Measurements from ENCODE around the gene CES2.

CES2 gene

GRCh38 chr16:66913711-66914110, 21.6 kb upstream of the CES2 start:
- no peak overlapping the region for H3K9ac ChIP-seq (ENCODE audit: low read length)
- DNase-seq, result no peak
- no peak overlapping the region for H3K27ac ChIP-seq (ENCODE audit: low read length)
- H3K4me3 ChIP-seq (ENCODE audit: low read length), result no peak overlapping the region
- H3K36me3 ChIP-seq (replicated peaks; ENCODE audit: insufficient read depth, low read length), result no peaks in the 10 kb centered on the region
- H3K9me2 ChIP-seq (replicated peaks; ENCODE audit: insufficient read depth, low read length), result no peaks in the 10 kb centered on the region
- TF ChIP-seq, protein P1, sequence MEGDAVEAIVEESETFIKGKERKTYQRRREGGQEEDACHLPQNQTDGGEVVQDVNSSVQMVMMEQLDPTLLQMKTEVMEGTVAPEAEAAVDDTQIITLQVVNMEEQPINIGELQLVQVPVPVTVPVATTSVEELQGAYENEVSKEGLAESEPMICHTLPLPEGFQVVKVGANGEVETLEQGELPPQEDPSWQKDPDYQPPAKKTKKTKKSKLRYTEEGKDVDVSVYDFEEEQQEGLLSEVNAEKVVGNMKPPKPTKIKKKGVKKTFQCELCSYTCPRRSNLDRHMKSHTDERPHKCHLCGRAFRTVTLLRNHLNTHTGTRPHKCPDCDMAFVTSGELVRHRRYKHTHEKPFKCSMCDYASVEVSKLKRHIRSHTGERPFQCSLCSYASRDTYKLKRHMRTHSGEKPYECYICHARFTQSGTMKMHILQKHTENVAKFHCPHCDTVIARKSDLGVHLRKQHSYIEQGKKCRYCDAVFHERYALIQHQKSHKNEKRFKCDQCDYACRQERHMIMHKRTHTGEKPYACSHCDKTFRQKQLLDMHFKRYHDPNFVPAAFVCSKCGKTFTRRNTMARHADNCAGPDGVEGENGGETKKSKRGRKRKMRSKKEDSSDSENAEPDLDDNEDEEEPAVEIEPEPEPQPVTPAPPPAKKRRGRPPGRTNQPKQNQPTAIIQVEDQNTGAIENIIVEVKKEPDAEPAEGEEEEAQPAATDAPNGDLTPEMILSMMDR (IDR thresholded peaks at IDR 0.05; ENCODE audit: low read length), result no peak
- TF ChIP-seq EZH2phosphoT487 (IDR thresholded peaks at IDR 0.05; ENCODE audit: low read length) (no peak), EZH2 (optimal IDR thresholded peaks at IDR 0.05; ENCODE audit: low read depth, low read length) (no peak)
- no peaks in the 10 kb centered on the region for H3K79me2 ChIP-seq (ENCODE audit: low read length)
- no peaks in the 10 kb centered on the region for H3K9me3 ChIP-seq (replicated peaks; ENCODE audit: insufficient read depth, low read length)
- no peaks in the 10 kb centered on the region for H3F3A ChIP-seq (ENCODE audit: insufficient read depth, low read length)
- no peaks in the 10 kb centered on the region for H3K4me1 ChIP-seq (ENCODE audit: low read length)
- no peaks in the 10 kb centered on the region for H4K20me1 ChIP-seq (ENCODE audit: insufficient read depth, low read length)
- H2AFZ ChIP-seq (ENCODE audit: low read length), result no peak overlapping the region
- H3K27me3 ChIP-seq (replicated peaks; ENCODE audit: insufficient read depth, low read length), result peaks cover 44% of the 10 kb centered on the region
- no peak overlapping the region for H3K4me2 ChIP-seq (ENCODE audit: low read depth, low read length)

DNA sequence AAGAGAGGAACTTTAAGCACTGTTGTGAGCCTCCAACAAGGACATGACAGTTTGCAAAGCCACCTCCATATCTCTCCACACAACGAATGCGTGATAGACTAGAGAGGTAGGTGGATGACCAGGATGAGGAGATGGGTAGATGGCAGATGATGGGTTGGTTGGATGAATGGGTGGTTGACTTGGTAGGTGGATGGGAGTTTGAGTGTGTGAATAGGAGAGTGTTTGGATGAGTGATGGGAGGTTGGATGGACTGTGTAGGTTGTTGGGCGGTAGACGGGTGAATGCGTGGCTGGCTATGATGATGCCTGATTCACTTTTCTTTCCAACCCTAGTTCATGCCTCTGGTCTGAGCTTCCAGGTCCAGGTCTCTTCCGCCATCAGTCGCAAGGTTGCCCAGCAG, 20.8 kb upstream of the CES2 start:
- H3K9me2 ChIP-seq (replicated peaks; ENCODE audit: insufficient read depth, low read length), result no peaks in the 10 kb centered on the region
- H3K4me1 ChIP-seq (ENCODE audit: low read length), result no peaks in the 10 kb centered on the region
- no peak overlapping the region for H3K27ac ChIP-seq (ENCODE audit: low read length)
- H3K27me3 ChIP-seq (replicated peaks; ENCODE audit: insufficient read depth, low read length), result peaks cover 47% of the 10 kb centered on the region
- H3K9ac ChIP-seq (ENCODE audit: low read length), result no peak overlapping the region
- no peak overlapping the region for H2AFZ ChIP-seq (ENCODE audit: low read length)
- H3K9me3 ChIP-seq (replicated peaks; ENCODE audit: insufficient read depth, low read length), result no peaks in the 10 kb centered on the region
- no peaks in the 10 kb centered on the region for H3K36me3 ChIP-seq (replicated peaks; ENCODE audit: insufficient read depth, low read length)
- H3K79me2 ChIP-seq (ENCODE audit: low read length), result no peaks in the 10 kb centered on the region
- H3K4me3 ChIP-seq (ENCODE audit: low read length), result no peak overlapping the region
- TF ChIP-seq EZH2 (optimal IDR thresholded peaks at IDR 0.05; ENCODE audit: low read depth, low read length), result no peak
- TF ChIP-seq, protein P1 (IDR thresholded peaks at IDR 0.05; ENCODE audit: low read length), result no peak
- TF ChIP-seq EZH2phosphoT487 (IDR thresholded peaks at IDR 0.05; ENCODE audit: low read length), result no peak
- H3K4me2 ChIP-seq (ENCODE audit: low read depth, low read length), result no peak overlapping the region
- no peak for DNase-seq
- H4K20me1 ChIP-seq (ENCODE audit: insufficient read depth, low read length), result no peaks in the 10 kb centered on the region
- no peaks in the 10 kb centered on the region for H3F3A ChIP-seq (ENCODE audit: insufficient read depth, low read length)

GRCh38 chr16:66915041-66915440, 20.3 kb upstream of the CES2 start:
- H2AFZ ChIP-seq (ENCODE audit: low read length), result no peak overlapping the region
- H3K79me2 ChIP-seq (ENCODE audit: low read length), result no peaks in the 10 kb centered on the region
- H3K36me3 ChIP-seq (replicated peaks; ENCODE audit: insufficient read depth, low read length), result no peaks in the 10 kb centered on the region
- no peak for TF ChIP-seq EZH2 (optimal IDR thresholded peaks at IDR 0.05; ENCODE audit: low read depth, low read length)
- TF ChIP-seq, protein P1 (IDR thresholded peaks at IDR 0.05; ENCODE audit: low read length), result no peak
- no peak for TF ChIP-seq EZH2phosphoT487 (IDR thresholded peaks at IDR 0.05; ENCODE audit: low read length)
- H3F3A ChIP-seq (ENCODE audit: insufficient read depth, low read length), result no peaks in the 10 kb centered on the region
- H3K9ac ChIP-seq (ENCODE audit: low read length), result no peak overlapping the region
- no peak overlapping the region for H3K4me3 ChIP-seq (ENCODE audit: low read length)
- H3K27ac ChIP-seq (ENCODE audit: low read length), result no peak overlapping the region
- H4K20me1 ChIP-seq (ENCODE audit: insufficient read depth, low read length), result no peaks in the 10 kb centered on the region
- DNase-seq, result no peak
- H3K27me3 ChIP-seq (replicated peaks; ENCODE audit: insufficient read depth, low read length), result peaks cover 52% of the 10 kb centered on the region
- no peaks in the 10 kb centered on the region for H3K4me1 ChIP-seq (ENCODE audit: low read length)
- no peaks in the 10 kb centered on the region for H3K9me2 ChIP-seq (replicated peaks; ENCODE audit: insufficient read depth, low read length)
- no peaks in the 10 kb centered on the region for H3K9me3 ChIP-seq (replicated peaks; ENCODE audit: insufficient read depth, low read length)
- no peak overlapping the region for H3K4me2 ChIP-seq (ENCODE audit: low read depth, low read length)

Measured in MM.1S (cell line).